ENCODE measurements around the gene C3orf33.

GRCh38 chr3:155744010-155744625 lies 62.0 kb downstream of the C3orf33 start:
- TF ChIP-seq CTCF (IDR thresholded peaks at IDR 0.05) (no peak), POLR2AphosphoS5 (IDR thresholded peaks at IDR 0.05) (no peak)

Data from gastroesophageal sphincter (tissue), 3 donors.